Colonic mucosa (tissue), 2 donors: ENCODE data around the gene CTBP1. TPM values are rescaled to one million over a fixed set of nuclear protein-coding genes. Genes with fewer than 3 reads are reported as not detected.

ENCODE experiments used
- total RNA-seq, 2 donors: library from RNA; stranded (reverse); fragmentation: NEBNext Ultra II Directional in 1 of 2; extraction: Animal tissue kit (Norgen Biotek cat#: 25700) in 1 of 2; gene quantifications; one replicate each; pipeline ENCODE4 v1.2.1, GENCODE V29; 2021
- donor health status: DM: no; HTN: no; CAD: no.
- donor health status: DM: no; HTN: no; CAD: no.

Gene CTBP1
- total RNA-seq, 2 donors from 2014 or later: 137 to 200 TPM

Other genes starting within 250 kb of the CTBP1 start
- 10 to 100 TPM; 16.0 to 34.7 TPM for gene FGFRL1, start 237.5 kb downstream of the CTBP1 start, total RNA-seq
- 1 to 10 TPM; 2.3 to 2.5 TPM for gene RNF212, start 135.6 kb downstream of the CTBP1 start, total RNA-seq
- gene SPON2, start 76.5 kb downstream of the CTBP1 start, total RNA-seq: 10 to 100 TPM; 22.0 to 22.4 TPM
- 100 to 1,000 TPM in 1 of 2 donors, 10 to 100 TPM in 1; 65.8 to 124 TPM for gene MAEA, start 40.8 kb upstream of the CTBP1 start, total RNA-seq
- 10 to 100 TPM; 16.7 to 55.7 TPM for gene UVSSA, start 98.1 kb upstream of the CTBP1 start, total RNA-seq
- gene NKX1-1, start 157.3 kb upstream of the CTBP1 start, total RNA-seq: not detected